Measurements from ENCODE around the gene KRT35.

- TF ChIP-seq POLR2A (IDR thresholded peaks at IDR 0.05; ENCODE audit: low read depth, low read length): no peak
- TF ChIP-seq POLR2AphosphoS5 (IDR thresholded peaks at IDR 0.05; ENCODE audit: low read depth, low read length): no peak
- TF ChIP-seq TAF1 (IDR thresholded peaks at IDR 0.05; ENCODE audit: borderline replicate concordance, low read depth, low read length): no peak
Measured at GRCh38 chr17:41528959-41529353, 48.0 kb upstream of the KRT35 start.

Data from GM12892 (cell line).